ENCODE data around the gene ZBTB8A. TPM values are rescaled to one million over a fixed set of nuclear protein-coding genes. Genes with fewer than 3 reads are reported as not detected.

ZBTB8A gene
- polyA plus RNA-seq, 3 donors: 0.08 TPM; not detected in 2

DNA sequence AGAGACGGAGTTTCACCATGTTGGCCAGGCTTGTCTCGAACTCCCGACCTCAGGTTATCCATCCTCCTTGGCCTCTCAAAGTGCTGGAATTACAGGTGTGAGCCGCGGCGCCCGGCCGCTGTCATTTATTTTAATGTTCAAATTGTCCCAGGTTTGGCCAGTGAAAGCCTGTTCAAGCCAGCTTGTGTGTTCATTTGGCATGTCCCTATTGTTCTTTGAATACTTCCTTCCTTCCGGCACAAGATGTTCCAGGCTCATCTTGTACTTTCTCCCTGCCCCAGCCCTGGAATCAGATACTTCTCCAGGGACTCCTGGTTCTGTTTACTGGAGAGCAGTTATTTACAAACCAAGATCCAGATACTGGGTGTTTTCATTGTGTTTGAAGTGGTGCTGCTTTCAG, 37.4 kb upstream of the ZBTB8A start:
- 95% methylated on average over 8 of the region's 9 CpGs for WGBS (ENCODE audit: insufficient coverage)

DNA sequence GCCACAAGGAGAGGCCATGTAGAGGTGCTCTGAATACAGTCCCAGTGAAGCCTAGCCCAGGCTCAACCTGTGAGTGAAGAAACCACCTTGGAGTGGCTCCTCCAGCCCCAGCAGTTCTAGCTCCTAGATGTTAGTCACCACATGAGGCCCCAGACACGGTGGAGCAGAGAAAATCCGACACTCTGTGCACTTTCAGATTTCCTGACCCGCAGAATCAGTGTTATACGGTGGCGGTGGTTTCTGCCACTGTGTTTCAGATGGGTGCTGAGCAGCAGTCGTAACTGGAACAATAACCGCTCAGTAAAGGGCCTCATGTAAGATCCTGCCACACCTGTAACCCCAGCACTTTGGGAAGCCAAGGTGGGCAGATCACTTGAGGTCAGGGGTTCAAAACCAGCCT, 36.1 kb upstream of the ZBTB8A start:
- H3K9me3 ChIP-seq (replicated peaks in 1 of 2; ENCODE audit: control insufficient read depth in 1 of 2, insufficient read depth in 1 of 2, low read length in 2 of 2): peaks cover 0 to 3% of the 10 kb centered on the region in 2 donors
- Mint-ChIP-seq H3K27me3 (ENCODE audit: low read depth in 3 of 3) (peaks cover 4 to 14% (median 4%) of the 10 kb centered on the region in 3 donors), H3K4me3 (no peak overlapping the region), H3K36me3 (no peaks in the 10 kb centered on the region), H3K4me1 (peaks cover 14% of the 10 kb centered on the region), H3K9me3 (peaks cover 2 to 8% (median 5%) of the 10 kb centered on the region in 7 donors), H3K27ac (no peak overlapping the region)
- H4K20me1 ChIP-seq (ENCODE audit: insufficient read depth, low read length): no peaks in the 10 kb centered on the region
- H3K79me2 ChIP-seq (ENCODE audit: insufficient read depth, low read length): no peaks in the 10 kb centered on the region
- intact Hi-C loops (cut with micrococcal nuclease): no loop called here
- no peaks in the 10 kb centered on the region for H3K36me3 ChIP-seq (replicated peaks in 1 of 2; ENCODE audit: control insufficient read depth in 1 of 2, insufficient read depth in 2 of 2, low read length in 2 of 2)
- H3K4me3 ChIP-seq (replicated peaks in 1 of 3; ENCODE audit: low read depth in 2 of 3, low read length in 3 of 3): no peak overlapping the region
- H3K4me1 ChIP-seq (ENCODE audit: control insufficient read depth in 1 of 2, insufficient read depth in 2 of 2, low read length in 2 of 2): peaks cover 12 to 16% of the 10 kb centered on the region in 2 donors
- H3K9ac ChIP-seq (ENCODE audit: insufficient read depth, low read length, poor library complexity, severe bottlenecking): no peak overlapping the region
- no peak overlapping the region for H3K4me2 ChIP-seq (replicated peaks; ENCODE audit: extremely low read depth, low read length, poor library complexity, severe bottlenecking)
- over 99% methylated on average over 7 of the region's 7 CpGs for WGBS (ENCODE audit: insufficient coverage)
- H3K27me3 ChIP-seq (ENCODE audit: control insufficient read depth in 2 of 2, insufficient read depth in 2 of 2, low read length in 2 of 2): no peaks in the 10 kb centered on the region
- no peak overlapping the region for H2AFZ ChIP-seq (ENCODE audit: insufficient read depth, low read depth, low read length, poor library complexity, severe bottlenecking)
- TF ChIP-seq, protein P1, sequence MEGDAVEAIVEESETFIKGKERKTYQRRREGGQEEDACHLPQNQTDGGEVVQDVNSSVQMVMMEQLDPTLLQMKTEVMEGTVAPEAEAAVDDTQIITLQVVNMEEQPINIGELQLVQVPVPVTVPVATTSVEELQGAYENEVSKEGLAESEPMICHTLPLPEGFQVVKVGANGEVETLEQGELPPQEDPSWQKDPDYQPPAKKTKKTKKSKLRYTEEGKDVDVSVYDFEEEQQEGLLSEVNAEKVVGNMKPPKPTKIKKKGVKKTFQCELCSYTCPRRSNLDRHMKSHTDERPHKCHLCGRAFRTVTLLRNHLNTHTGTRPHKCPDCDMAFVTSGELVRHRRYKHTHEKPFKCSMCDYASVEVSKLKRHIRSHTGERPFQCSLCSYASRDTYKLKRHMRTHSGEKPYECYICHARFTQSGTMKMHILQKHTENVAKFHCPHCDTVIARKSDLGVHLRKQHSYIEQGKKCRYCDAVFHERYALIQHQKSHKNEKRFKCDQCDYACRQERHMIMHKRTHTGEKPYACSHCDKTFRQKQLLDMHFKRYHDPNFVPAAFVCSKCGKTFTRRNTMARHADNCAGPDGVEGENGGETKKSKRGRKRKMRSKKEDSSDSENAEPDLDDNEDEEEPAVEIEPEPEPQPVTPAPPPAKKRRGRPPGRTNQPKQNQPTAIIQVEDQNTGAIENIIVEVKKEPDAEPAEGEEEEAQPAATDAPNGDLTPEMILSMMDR (IDR thresholded peaks at IDR 0.05): no peak
- no peak for DNase-seq
- no peak overlapping the region for H3K27ac ChIP-seq (ENCODE audit: low read depth in 1 of 2, low read length in 2 of 2)

More for the DNA sequence above, 37.4 kb upstream of the ZBTB8A start:
- Histone ChIP-seq H3K27ac (ENCODE audit: low read depth in 1 of 2, low read length in 2 of 2) (no peak overlapping the region), H3K4me1 (ENCODE audit: control insufficient read depth in 1 of 2, insufficient read depth in 2 of 2, low read length in 2 of 2) (peaks cover 12 to 16% of the 10 kb centered on the region in 2 donors), H3K9ac (ENCODE audit: insufficient read depth, low read length, poor library complexity, severe bottlenecking) (no peak overlapping the region), H3K36me3 (replicated peaks in 1 of 2; ENCODE audit: control insufficient read depth in 1 of 2, insufficient read depth in 2 of 2, low read length in 2 of 2) (no peaks in the 10 kb centered on the region), H3K9me3 (replicated peaks in 1 of 2; ENCODE audit: control insufficient read depth in 1 of 2, insufficient read depth in 1 of 2, low read length in 2 of 2) (peaks cover 0 to 3% of the 10 kb centered on the region in 2 donors), H2AFZ (ENCODE audit: insufficient read depth, low read depth, low read length, poor library complexity, severe bottlenecking) (peak overlapping the region; percentile 21), H3K4me3 (replicated peaks in 1 of 3; ENCODE audit: low read depth in 2 of 3, low read length in 3 of 3) (no peak overlapping the region), H3K4me2 (replicated peaks; ENCODE audit: extremely low read depth, low read length, poor library complexity, severe bottlenecking) (no peak overlapping the region), H3K79me2 (ENCODE audit: insufficient read depth, low read length) (no peaks in the 10 kb centered on the region), H4K20me1 (ENCODE audit: insufficient read depth, low read length) (no peaks in the 10 kb centered on the region), H3K27me3 (ENCODE audit: control insufficient read depth in 2 of 2, insufficient read depth in 2 of 2, low read length in 2 of 2) (no peaks in the 10 kb centered on the region)
- Mint-ChIP-seq H3K36me3 (no peaks in the 10 kb centered on the region), H3K4me1 (peaks cover 14% of the 10 kb centered on the region), H3K27ac (no peak overlapping the region), H3K4me3 (no peak overlapping the region), H3K27me3 (ENCODE audit: low read depth in 3 of 3) (peaks cover 3 to 15% (median 4%) of the 10 kb centered on the region in 3 donors), H3K9me3 (peaks cover 2 to 8% (median 5%) of the 10 kb centered on the region in 7 donors)
- TF ChIP-seq, protein P1 (IDR thresholded peaks at IDR 0.05): no peak
- intact Hi-C loops (cut with micrococcal nuclease): no loop called here
- DNase-seq: no peak
